ENCODE measurements around the gene GPR179. TPM values are rescaled to one million over a fixed set of nuclear protein-coding genes. Genes with fewer than 3 reads are reported as not detected.

The GPR179 gene
- polyA plus RNA-seq, 1 donor (not counting 4 experiments of a cell fraction or from before 2014, with no cell fraction given) = 0.01 TPM

- Histone ChIP-seq H3K36me3 (ENCODE audit: control insufficient read depth in 2 of 2, extremely low read depth in 1 of 2, insufficient read depth in 2 of 2, low read length in 2 of 2) (no peaks in the 10 kb centered on the region), H3K4me3 (ENCODE audit: control insufficient read depth in 2 of 3, extremely low read depth in 1 of 3, insufficient read depth in 2 of 3, low read depth in 1 of 3, low read length in 3 of 3) (no peak overlapping the region), H3K4me2 (ENCODE audit: control insufficient read depth, extremely low read depth, insufficient read depth, low read depth, low read length) (no peak overlapping the region), H3K4me1 (ENCODE audit: control insufficient read depth, extremely low read depth, insufficient read depth, low read length) (peaks cover 4% of the 10 kb centered on the region), H3K9ac (ENCODE audit: control insufficient read depth, extremely low read depth, insufficient read depth, low read length) (no peak overlapping the region), H3K79me2 (ENCODE audit: control insufficient read depth, insufficient read depth, low read length) (no peaks in the 10 kb centered on the region), H4K20me1 (ENCODE audit: control insufficient read depth, extremely low read depth, insufficient read depth, low read length) (no peaks in the 10 kb centered on the region), H3K9me3 (ENCODE audit: control insufficient read depth, low read depth, low read length) (no peaks in the 10 kb centered on the region), H2AFZ (ENCODE audit: control insufficient read depth, low read length) (no peak overlapping the region), H3K27me3 (ENCODE audit: control insufficient read depth, extremely low read depth, insufficient read depth, low read length) (peaks cover 7% of the 10 kb centered on the region), H3K9me1 (ENCODE audit: control insufficient read depth, extremely low read depth, insufficient read depth, low read length) (no peaks in the 10 kb centered on the region), H3K27ac (ENCODE audit: control insufficient read depth, insufficient read depth, low read length) (no peak overlapping the region)
- TF ChIP-seq CTCF (optimal IDR thresholded peaks at IDR 0.05 in 1 of 3, IDR thresholded peaks at IDR 0.05 in 1 of 3, conservative IDR thresholded peaks at IDR 0.05 in 1 of 3; ENCODE audit: extremely low read depth in 1 of 3, insufficient read depth in 2 of 3, low read length in 3 of 3) (no peak), EZH2 (IDR thresholded peaks at IDR 0.05; ENCODE audit: low read length) (no peak)
- DNase-seq (ENCODE audit: low read depth, low spot score) (no peak), FAIRE-seq (no peak)
- dilution Hi-C loops (cut with MboI; ENCODE audit: extremely low pct_ligation_motif_present, low sequenced_read_pairs) = no loop called here
These were observed 709 bp downstream of the GPR179 start for GRCh38 chr17:38342886-38343607.

GRCh38 chr17:38341035-38341721, 2.6 kb downstream of the GPR179 start:
- Histone ChIP-seq H3K4me3 (ENCODE audit: control insufficient read depth in 2 of 3, extremely low read depth in 1 of 3, insufficient read depth in 2 of 3, low read depth in 1 of 3, low read length in 3 of 3) (no peak overlapping the region), H3K79me2 (ENCODE audit: control insufficient read depth, insufficient read depth, low read length) (no peaks in the 10 kb centered on the region), H3K9me3 (ENCODE audit: control insufficient read depth, low read depth, low read length) (no peaks in the 10 kb centered on the region), H3K36me3 (ENCODE audit: control insufficient read depth in 2 of 2, extremely low read depth in 1 of 2, insufficient read depth in 2 of 2, low read length in 2 of 2) (no peaks in the 10 kb centered on the region), H2AFZ (ENCODE audit: control insufficient read depth, low read length) (no peak overlapping the region), H3K4me1 (ENCODE audit: control insufficient read depth, extremely low read depth, insufficient read depth, low read length) (peaks cover 4% of the 10 kb centered on the region), H3K27me3 (ENCODE audit: control insufficient read depth, extremely low read depth, insufficient read depth, low read length) (peaks cover 7% of the 10 kb centered on the region), H3K9me1 (ENCODE audit: control insufficient read depth, extremely low read depth, insufficient read depth, low read length) (no peaks in the 10 kb centered on the region), H4K20me1 (ENCODE audit: control insufficient read depth, extremely low read depth, insufficient read depth, low read length) (no peaks in the 10 kb centered on the region), H3K9ac (ENCODE audit: control insufficient read depth, extremely low read depth, insufficient read depth, low read length) (no peak overlapping the region), H3K4me2 (ENCODE audit: control insufficient read depth, extremely low read depth, insufficient read depth, low read depth, low read length) (no peak overlapping the region), H3K27ac (ENCODE audit: control insufficient read depth, insufficient read depth, low read length) (no peak overlapping the region)
- no peak for DNase-seq (ENCODE audit: low read depth, low spot score)
- FAIRE-seq = no peak
- dilution Hi-C loops (cut with MboI; ENCODE audit: extremely low pct_ligation_motif_present, low sequenced_read_pairs) = no loop called here
- TF ChIP-seq CTCF (optimal IDR thresholded peaks at IDR 0.05 in 1 of 3, IDR thresholded peaks at IDR 0.05 in 1 of 3, conservative IDR thresholded peaks at IDR 0.05 in 1 of 3; ENCODE audit: extremely low read depth in 1 of 3, insufficient read depth in 2 of 3, low read length in 3 of 3) = no peak
- no peak for TF ChIP-seq EZH2 (IDR thresholded peaks at IDR 0.05; ENCODE audit: low read length)
